Measurements from ENCODE around the gene CIROP.
"Not testable (repeated sequence)": the region's sequence is repeated elsewhere in the genome, so short reads cannot be mapped to it uniquely, and the experiment has no call there.

Gene CIROP

GRCh38 chr14:23113431-23114119, 8.8 kb upstream of the CIROP start:
- DNase-seq = no peak

GRCh38 chr14:23112359-23113178, 7.8 kb upstream of the CIROP start:
- no peak for DNase-seq

DNA sequence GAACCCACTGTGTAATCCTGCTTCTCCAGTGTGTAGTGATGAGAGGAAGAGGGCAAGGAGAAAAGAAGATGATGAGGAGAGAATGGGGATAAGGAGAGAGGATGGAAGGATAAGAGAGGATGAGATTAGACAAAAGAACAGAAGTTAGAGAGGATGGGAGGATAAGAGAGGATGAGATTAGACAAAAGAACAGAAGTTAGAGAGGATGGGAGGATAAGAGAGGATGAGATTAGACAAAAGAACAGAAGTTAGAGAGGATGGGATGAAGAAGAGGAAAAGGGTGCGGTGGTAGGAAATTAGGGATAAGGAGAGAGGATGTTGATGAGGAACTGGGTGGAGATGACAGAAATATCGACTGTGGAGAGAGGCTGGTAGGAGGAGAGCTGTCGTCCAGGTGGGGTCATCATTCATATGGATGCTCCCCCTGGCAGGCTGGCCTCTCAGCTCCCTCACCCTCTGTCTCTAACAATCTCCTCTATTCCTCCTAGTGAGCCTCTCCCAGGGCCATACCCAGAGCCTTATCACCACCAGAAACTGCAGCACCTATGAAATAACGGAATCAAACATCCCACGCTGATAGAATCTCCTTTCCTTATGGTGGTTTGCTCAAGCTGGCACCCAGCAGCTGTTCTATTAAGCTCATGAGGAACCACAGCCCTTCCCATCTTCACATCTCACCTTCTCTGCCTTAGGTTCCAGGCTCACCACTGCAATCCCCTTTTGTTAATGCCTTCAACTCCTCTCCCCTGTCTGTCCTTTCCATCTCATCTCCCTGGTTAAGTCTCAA, 6.0 kb upstream of the CIROP start:
- DNase-seq = no peak

DNA sequence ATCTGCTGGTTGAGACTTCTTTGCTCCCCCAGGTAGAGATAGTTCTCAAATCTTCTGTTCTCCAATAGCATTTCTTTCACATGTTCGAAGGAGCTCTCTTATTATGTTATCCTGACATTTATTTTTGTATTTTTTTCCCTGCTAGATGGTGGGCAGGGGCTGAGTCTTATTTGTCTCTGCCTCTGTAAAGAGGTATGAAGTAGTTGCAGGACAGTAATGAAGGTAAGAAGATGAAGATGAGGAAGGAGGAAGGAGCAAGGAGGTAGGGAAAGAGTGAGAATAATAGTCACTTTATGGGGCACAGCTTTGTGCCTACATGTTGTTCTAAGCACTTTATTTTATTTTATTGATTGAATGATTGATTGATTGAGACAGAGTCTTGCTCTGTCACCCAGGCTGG, 5.0 kb upstream of the CIROP start:
- DNase-seq = no peak

DNA sequence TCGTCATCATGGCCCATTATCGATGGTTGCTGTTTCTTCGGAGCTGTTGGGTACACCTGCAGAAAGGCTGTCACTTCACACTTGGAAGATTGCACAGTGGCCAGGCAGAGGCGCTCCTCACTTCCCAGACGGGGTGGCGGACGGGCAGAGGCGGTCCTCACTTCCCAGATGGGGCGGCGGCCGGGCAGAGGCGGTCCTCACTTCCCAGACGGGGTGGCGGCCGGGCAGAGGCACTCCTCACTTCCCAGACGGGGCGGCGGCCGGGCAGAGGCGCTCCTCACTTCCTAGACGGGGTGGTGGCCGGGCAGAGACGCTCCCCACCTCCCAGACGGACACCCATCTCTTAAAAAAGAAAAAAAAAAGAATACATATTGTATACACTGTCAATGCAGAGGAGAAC, 3.4 kb upstream of the CIROP start:
- DNase-seq = not testable (repeated sequence)

- DNase-seq = not testable (repeated sequence)
Observed at GRCh38 chr14:23107620-23108019, 2.8 kb upstream of the CIROP start.

- no peak for DNase-seq
Observed at GRCh38 chr14:23106747-23107045, 1.9 kb upstream of the CIROP start.

GRCh38 chr14:23105348-23105824, 597 bp upstream of the CIROP start:
- DNase-seq = peak; percentile 13

- DNase-seq = no peak
Observed at GRCh38 chr14:23104070-23104590, 659 bp downstream of the CIROP start.

- DNase-seq = peak; percentile 9
Observed at GRCh38 chr14:23103581-23103980, 1.2 kb downstream of the CIROP start.

DNA sequence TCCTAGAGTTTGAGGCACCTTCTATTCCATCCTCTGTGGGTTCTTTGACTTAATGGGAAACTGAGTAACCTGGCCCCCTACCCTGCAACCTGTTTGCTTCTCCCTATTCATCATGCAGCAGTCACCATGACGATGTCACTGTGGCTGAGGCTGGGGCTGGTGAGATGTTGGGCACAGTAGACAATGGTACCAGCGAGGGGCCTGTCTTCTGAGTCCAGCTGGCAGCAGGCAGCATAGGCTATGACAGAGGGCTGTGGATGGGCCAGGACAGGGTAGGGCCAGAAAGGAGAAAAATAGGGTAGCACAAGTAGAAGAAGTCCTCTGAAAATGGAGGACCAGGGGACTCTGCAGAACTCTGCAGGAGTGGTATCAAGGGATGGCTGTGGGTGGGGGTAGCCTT, 2.0 kb downstream of the CIROP start:
- DNase-seq = no peak

GRCh38 chr14:23101986-23102625, 2.7 kb downstream of the CIROP start:
- no peak for DNase-seq

- DNase-seq = peak; percentile 41
Observed at GRCh38 chr14:23101213-23101970, 3.4 kb downstream of the CIROP start.

GRCh38 chr14:23099212-23099861, 5.5 kb downstream of the CIROP start:
- no peak for DNase-seq

- DNase-seq = peak; percentile 37
Observed at GRCh38 chr14:23097786-23098185, 7.0 kb downstream of the CIROP start.

- DNase-seq = peak; percentile 94
Observed at GRCh38 chr14:23095196-23096108, 9.3 kb downstream of the CIROP start, which contains the start of gene C14orf119. C14orf119 (plus strand) TSS chr14:23095505; CDS start chr14:23097659, 2,154 bp downstream.

DNA sequence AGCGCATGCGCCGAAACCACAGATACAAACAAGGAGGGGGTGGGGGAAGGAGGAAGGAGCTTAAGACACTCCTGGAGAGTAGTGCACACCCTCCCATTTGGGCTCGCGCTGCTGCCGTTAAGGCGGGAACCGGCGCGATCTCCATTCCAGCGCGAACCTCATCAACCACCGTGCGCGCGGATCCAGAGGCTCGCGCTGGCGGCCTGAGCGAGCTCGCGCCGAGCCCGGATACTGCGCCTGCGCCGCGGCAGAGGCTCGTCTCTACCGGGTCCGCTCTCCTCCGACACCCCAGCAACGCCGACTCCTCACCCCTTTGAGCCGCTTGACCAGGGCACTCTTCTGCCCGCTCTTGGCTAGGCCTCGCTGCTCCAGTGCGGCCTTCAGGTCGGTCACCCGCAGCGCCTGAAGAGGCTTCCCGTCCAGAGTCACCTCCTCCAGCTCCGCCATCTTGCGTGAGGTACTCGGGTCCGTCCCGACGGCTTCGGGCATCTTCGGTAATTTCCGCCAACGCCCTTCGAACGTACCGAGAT, 10.1 kb downstream of the CIROP start, which contains the start of gene ACIN1:
TSS of gene ACIN1 (minus strand) at position 471 of the 530 bp plus-strand sequence. CDS start at position 447, 24 bp downstream.
- DNase-seq = peak; percentile 100

DNA sequence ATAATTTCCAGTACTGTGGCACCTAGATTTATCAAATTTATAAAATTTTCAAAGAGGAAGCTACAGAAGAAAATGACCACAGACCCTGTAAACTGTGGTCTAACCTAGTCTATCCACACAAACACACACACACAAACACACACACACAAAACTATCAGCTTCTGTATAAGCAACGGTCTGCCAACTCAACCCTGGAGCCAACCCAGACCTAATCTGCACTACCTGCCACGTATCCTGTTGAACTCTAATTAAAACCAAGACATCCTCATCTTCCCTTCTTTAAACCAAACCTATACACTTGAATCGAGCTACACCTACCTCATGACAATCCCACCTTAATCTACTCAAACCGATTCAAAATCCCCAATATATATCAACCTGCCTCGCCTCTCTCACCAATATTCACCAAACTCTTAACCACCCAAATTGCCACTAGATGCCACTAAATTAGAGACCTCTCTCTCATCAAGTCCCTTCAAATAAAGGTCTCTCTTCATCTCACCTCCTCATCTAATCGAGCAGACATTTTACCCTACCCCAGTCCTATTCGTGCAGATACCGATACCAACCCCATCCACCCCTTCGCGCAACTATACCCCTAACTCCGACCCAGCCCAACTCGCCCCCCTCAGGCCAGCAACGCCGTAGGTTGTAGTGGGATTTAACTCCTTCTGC, 10.7 kb downstream of the CIROP start:
- DNase-seq = peak; percentile 28

DNA sequence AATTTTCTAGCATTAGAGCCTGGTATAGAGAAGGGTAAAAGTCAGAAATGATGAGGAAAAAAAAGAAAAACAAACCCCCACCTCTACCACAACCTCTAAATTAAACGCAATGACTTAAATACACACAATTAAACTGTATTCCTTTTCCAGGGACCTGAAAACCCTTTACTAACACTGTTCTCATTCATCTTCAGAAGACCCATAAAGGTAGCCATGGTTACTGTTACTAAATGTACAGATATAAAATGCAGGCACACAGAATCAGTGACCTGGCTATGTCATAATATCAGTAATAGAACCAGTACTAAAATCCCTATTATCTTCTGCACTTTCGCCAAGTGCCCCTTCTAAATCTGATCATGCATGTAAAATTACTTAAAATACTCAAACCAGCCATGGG, 11.3 kb downstream of the CIROP start:
- DNase-seq = no peak
